ENCODE results near the gene PRPF18.

DNA sequence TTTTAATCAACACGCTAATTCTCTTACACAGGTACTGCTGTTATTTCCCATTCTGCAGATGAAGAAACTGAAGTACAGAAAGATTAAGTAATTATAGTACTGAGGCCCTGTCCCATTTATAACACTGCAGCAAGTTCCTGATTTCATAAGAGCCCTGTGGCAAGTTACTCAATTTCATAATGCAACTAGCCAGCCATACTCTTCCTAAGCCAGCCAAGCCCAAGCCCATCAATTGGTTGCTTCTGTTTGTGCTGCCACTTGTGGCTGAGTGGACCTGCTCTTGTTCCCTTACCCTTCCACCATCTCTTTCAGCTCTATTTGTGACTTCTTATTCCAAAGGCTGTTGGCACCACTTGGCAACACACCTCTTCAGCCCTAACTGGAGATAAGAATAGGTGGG lies 19.7 kb upstream of the PRPF18 start:
- no peak for TF ChIP-seq EZH2 (IDR thresholded peaks at IDR 0.05; ENCODE audit: borderline replicate concordance)
- TF ChIP-seq, protein P1, sequence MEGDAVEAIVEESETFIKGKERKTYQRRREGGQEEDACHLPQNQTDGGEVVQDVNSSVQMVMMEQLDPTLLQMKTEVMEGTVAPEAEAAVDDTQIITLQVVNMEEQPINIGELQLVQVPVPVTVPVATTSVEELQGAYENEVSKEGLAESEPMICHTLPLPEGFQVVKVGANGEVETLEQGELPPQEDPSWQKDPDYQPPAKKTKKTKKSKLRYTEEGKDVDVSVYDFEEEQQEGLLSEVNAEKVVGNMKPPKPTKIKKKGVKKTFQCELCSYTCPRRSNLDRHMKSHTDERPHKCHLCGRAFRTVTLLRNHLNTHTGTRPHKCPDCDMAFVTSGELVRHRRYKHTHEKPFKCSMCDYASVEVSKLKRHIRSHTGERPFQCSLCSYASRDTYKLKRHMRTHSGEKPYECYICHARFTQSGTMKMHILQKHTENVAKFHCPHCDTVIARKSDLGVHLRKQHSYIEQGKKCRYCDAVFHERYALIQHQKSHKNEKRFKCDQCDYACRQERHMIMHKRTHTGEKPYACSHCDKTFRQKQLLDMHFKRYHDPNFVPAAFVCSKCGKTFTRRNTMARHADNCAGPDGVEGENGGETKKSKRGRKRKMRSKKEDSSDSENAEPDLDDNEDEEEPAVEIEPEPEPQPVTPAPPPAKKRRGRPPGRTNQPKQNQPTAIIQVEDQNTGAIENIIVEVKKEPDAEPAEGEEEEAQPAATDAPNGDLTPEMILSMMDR (IDR thresholded peaks at IDR 0.05; ENCODE audit: poor library complexity) = no peak

Data from hepatocyte (in vitro differentiated cells).